Retinal pigment epithelial cell (primary cell): Measurements from ENCODE around the gene BLOC1S2.
"Not testable (repeated sequence)": the region's sequence is repeated elsewhere in the genome, so short reads cannot be mapped to it uniquely, and the experiment has no call there.

Experiments
- DNase-seq: peaks from one replicate; pipeline ENCODE4 v3.0.0-alpha.2; 2010; ENCODE audit warnings: low read depth
- H3K4me3 ChIP-seq: 2 replicates; pipeline ENCODE4 v1.5.1; 2011; ENCODE audit warnings: mild to moderate bottlenecking, low read length, control low read depth, moderate library complexity
- TF ChIP-seq, protein P1 (sequence below): conservative IDR thresholded peaks from 2 replicates; pipeline ENCODE4 v1.5.1; 2011; ENCODE audit warnings: low read depth, low read length, control low read depth, inconsistent platforms

BLOC1S2 gene

DNA sequence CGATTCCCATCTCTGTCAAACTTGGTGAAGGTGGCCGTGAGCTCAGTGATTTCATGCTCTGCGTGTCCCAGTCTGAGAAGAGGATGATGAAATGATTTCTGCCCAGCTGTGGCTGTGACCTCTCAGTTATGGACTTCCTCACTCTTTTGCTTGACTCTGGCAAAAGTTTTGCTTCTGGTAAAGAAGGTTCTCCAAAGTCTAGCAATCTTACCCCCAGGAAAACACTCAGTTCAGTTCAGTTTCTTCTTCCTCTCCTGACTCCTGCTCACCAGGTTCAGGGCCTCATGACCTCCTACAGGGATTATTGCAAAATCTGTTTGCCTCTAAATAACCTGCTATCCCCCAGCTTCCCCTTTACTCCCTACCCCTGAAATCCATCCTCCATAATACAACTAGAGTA lies 4.9 kb upstream of the BLOC1S2 start:
- no peak overlapping the region for H3K4me3 ChIP-seq
- TF ChIP-seq, protein P1, sequence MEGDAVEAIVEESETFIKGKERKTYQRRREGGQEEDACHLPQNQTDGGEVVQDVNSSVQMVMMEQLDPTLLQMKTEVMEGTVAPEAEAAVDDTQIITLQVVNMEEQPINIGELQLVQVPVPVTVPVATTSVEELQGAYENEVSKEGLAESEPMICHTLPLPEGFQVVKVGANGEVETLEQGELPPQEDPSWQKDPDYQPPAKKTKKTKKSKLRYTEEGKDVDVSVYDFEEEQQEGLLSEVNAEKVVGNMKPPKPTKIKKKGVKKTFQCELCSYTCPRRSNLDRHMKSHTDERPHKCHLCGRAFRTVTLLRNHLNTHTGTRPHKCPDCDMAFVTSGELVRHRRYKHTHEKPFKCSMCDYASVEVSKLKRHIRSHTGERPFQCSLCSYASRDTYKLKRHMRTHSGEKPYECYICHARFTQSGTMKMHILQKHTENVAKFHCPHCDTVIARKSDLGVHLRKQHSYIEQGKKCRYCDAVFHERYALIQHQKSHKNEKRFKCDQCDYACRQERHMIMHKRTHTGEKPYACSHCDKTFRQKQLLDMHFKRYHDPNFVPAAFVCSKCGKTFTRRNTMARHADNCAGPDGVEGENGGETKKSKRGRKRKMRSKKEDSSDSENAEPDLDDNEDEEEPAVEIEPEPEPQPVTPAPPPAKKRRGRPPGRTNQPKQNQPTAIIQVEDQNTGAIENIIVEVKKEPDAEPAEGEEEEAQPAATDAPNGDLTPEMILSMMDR, result no peak
- DNase-seq, result no peak

DNA sequence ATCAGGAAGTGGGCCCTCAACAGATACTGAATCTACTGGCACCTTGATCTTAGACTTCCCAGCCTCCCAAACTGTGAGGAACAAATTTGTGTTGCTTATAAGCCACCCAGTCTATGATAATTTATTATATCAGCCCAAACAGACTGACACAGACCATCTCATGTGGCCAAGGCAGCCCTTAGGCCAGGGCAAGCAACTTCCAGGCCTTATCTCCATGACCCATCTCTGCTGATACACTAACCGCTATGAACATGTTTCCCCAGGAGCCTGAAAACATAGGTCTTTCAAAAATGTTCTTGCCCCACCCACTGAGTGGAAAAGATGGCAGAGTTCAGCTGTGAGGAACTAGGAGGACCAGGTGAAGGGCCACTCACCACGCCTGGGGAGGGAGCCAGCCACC lies 3.2 kb upstream of the BLOC1S2 start:
- TF ChIP-seq, protein P1, result no peak
- no peak for DNase-seq

DNA sequence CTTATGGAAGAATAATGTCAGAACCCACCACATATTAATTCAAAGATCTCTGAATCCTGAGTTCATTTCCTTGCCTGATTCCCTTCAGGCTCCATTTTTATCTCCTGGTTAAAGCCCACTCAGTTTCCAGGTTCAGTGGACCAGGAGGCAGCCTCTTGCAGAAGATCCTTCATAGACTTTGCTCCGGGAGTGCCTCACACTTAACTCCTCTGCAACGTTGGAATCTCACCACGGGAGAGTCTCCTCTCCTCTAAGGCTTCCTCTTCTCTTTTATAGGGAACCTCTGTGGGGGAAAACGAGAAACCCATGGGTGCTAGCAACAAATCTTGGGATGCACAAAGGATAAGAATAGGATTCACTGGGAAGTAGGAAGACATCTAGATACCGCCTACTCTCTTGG lies 1.7 kb upstream of the BLOC1S2 start:
- no peak for DNase-seq
- no peak overlapping the region for H3K4me3 ChIP-seq
- TF ChIP-seq, protein P1, result no peak

More for the DNA sequence above, 3.2 kb upstream of the BLOC1S2 start:
- H3K4me3 ChIP-seq, result no peak overlapping the region

DNA sequence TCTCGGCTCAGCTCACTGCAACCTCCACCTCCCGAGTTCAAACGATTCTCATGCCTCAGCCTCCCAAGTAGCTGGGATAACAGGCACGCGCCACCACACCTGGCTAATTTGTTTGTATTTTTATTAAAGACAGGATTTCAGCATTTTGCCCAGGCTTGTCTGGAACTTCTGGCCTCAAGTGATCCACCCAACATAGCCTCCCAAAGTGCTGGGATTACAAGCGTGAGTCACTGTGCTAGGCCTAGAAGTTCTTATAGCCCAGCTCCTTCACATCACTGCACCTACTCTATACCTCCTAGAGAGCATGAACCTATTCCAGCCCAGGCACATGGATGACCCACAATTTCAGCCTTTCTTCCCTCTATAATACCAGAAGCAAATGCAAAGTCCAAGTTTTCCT lies 1.3 kb upstream of the BLOC1S2 start:
- TF ChIP-seq, protein P1, result no peak
- H3K4me3 ChIP-seq, result no peak overlapping the region
- no peak for DNase-seq

DNA sequence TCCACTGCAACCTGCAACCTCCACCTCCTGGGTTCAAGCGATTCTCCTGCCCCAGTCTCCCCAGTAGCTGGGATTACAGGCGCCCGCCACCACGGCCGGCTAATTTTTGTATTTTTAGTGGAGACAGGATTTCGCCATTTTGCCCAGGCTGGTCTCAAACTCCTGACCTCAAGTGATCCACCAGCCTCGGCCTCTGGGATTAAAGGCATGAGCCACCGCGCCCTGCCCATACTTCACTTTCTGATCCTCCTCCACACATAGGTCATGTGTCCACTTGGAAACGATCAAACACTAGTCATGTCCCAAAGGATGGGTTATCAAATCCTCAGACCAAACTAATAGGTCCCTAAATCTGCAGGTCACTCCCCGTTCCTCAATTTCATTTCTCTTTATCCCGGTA lies 1.2 kb downstream of the BLOC1S2 start:
- H3K4me3 ChIP-seq, result peak overlapping the region; percentile 78
- not testable (repeated sequence) for DNase-seq

DNA sequence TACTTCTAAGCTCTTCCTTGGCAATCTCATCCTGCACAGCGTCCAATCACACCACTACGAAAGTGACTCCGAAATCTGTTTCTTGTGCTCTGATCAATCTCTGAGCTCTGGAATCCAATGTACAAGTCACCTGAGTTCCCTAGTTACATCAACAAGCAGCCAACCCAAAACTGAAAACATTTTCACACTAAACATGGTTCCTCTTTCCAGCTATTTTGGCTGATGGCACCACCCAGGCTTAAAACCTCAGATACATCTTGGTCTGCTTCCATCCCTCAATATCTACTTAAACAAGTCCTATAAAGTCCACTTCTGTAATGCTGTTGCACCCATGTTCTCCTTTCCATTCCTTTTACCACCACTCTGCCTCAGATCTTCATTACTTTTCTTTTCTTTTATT lies 3.6 kb downstream of the BLOC1S2 start:
- H3K4me3 ChIP-seq, result no peak overlapping the region
- DNase-seq, result no peak
- TF ChIP-seq, protein P1, result no peak

DNA sequence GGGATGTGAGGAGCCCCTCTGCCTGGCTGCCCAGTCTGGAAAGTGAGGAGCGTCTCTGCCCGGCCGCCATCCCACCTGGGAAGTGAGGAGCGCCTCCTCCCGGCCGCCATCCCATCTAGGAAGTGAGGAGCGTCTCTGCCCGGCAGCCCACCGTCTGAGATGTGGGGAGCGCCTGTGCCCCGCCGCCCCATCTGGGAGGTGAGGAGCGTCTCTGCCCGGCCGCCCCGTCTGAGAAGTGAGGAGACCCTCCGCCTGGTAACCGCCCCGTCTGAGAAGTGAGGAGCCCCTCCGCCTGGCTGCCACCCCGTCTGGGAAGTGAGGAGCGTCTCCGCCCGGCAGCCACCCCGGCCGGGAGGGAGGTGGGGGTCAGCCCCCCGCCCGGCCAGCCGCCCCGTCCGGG lies 9.5 kb downstream of the BLOC1S2 start:
- not testable (repeated sequence) for H3K4me3 ChIP-seq, DNase-seq

DNA sequence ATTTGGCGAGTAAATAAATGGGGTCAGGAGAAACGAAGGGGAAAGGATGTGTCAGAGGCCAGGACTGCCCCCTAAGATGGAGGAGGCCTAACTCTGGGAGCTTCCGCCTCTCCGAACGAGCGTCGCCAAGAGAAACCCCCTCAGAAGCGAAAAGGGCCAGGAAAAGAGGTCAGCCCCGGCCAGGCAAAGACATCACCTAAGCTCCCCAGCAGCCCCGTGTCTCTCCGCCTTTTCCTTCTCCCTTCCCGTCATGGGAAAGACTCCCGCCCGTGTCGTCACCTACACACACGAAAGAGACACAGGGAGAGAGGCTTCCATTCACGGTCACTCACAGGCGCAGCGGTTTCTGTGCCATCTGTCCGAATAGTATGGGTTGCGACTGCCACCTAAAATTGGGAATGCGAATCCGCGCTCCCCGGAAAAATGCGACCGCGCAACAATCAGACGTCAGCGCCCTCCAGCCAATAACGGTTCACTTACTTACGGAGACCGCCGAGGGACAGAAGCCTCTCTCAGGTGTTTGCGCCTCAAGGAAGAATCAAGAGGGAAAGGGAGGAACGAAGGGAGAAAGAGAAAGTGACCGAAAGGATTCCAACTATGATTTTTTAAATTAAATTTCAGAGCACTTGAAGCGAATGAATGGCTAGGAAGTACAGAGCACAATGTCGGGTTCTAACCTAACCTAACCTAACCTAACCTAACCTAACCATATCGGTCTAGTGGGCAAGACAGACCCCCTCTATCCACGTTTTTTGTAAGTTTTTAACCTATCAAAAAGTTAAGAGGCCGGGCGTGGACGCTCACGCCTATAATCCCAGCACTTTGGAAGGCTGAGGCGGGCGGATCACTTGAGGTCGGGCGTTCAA lies 19.0 kb downstream of the BLOC1S2 start, which contains the start of gene CWF19L1:
CWF19L1 (minus strand) TSS at position 400 of the 866 bp plus-strand sequence; CDS start at position 355, 45 bp downstream.
- peak; percentile 64 for DNase-seq
- TF ChIP-seq, protein P1, result no peak
- H3K4me3 ChIP-seq, result peak within 1 kb of the TSS; percentile 75
